Activated CD4-positive, CD25-positive, alpha-beta regulatory T cell treated with anti-CD3 and anti-CD28 coated beads, Interleukin-2, amount 50 U/mL, for 24 hours (primary cell): ENCODE data around the gene PURB.
"Not testable (repeated sequence)": the region's sequence is repeated elsewhere in the genome, so short reads cannot be mapped to it uniquely, and the experiment has no call there.

Experiments used
- ATAC-seq, 2 donors: fragments of 150-1000 bp; cut with Tn5 transposase; one replicate each; pipeline ENCODE4 v1.10.0; 2021; ENCODE audit warnings: mild to moderate bottlenecking in 1 of 2, moderate library complexity in 1 of 2

The PURB gene

GRCh38 chr7:44891372-44891771 is 6.0 kb upstream of the PURB start:
- ATAC-seq: peak in 1 of 2 donors; percentile 46

GRCh38 chr7:44889086-44889781 is 3.9 kb upstream of the PURB start:
- no peak for ATAC-seq

GRCh38 chr7:44887293-44887692 is 2.0 kb upstream of the PURB start:
- ATAC-seq: no peak

- peak in 1 of 2 donors; percentile 7 for ATAC-seq
Measured at GRCh38 chr7:44884621-44885393, 523 bp downstream of the PURB start.

- no peak for ATAC-seq
Measured at GRCh38 chr7:44883961-44884620, 1.2 kb downstream of the PURB start.

- no peak for ATAC-seq
Measured at GRCh38 chr7:44882899-44883298, 2.4 kb downstream of the PURB start.

GRCh38 chr7:44881610-44882009 is 3.7 kb downstream of the PURB start:
- ATAC-seq: peak in 1 of 2 donors; percentile 10

GRCh38 chr7:44881066-44881600 is 4.2 kb downstream of the PURB start:
- no peak for ATAC-seq

- ATAC-seq: no peak
Measured at GRCh38 chr7:44880317-44881018, 4.9 kb downstream of the PURB start.

- ATAC-seq: no peak
Measured at GRCh38 chr7:44876393-44876792, 8.9 kb downstream of the PURB start.

GRCh38 chr7:44875241-44875640 is 10.1 kb downstream of the PURB start:
- ATAC-seq: no peak

- ATAC-seq: no peak
Measured at GRCh38 chr7:44872787-44873186, 12.5 kb downstream of the PURB start.

- ATAC-seq: not testable (repeated sequence)
Measured at GRCh38 chr7:44871918-44872317, 13.4 kb downstream of the PURB start.

- not testable (repeated sequence) for ATAC-seq
Measured at GRCh38 chr7:44870780-44871179, 14.6 kb downstream of the PURB start.

- ATAC-seq: not testable (repeated sequence)
Measured at GRCh38 chr7:44870336-44870735, 15.0 kb downstream of the PURB start.

- ATAC-seq: peak; percentile 80
Measured at GRCh38 chr7:44867073-44867995, 18.0 kb downstream of the PURB start.

- not testable (repeated sequence) for ATAC-seq
Measured at GRCh38 chr7:44861949-44862348, 23.4 kb downstream of the PURB start.

GRCh38 chr7:44858161-44858560 is 27.2 kb downstream of the PURB start:
- ATAC-seq: no peak

GRCh38 chr7:44854644-44855364 is 30.5 kb downstream of the PURB start:
- ATAC-seq: no peak

- peak; percentile 69 for ATAC-seq
Measured at GRCh38 chr7:44853391-44853790, 31.9 kb downstream of the PURB start.

GRCh38 chr7:44852590-44852989 is 32.7 kb downstream of the PURB start:
- no peak for ATAC-seq
